G401.6 (cell line): Measurements from ENCODE around the gene LAMB1.

Experiments
- FAIRE-seq: peaks from 2 replicates; lab custom pipeline; 2012; peaks lifted over from hg19 to GRCh38; lab: Jason Lieb, UNC

LAMB1 gene

DNA sequence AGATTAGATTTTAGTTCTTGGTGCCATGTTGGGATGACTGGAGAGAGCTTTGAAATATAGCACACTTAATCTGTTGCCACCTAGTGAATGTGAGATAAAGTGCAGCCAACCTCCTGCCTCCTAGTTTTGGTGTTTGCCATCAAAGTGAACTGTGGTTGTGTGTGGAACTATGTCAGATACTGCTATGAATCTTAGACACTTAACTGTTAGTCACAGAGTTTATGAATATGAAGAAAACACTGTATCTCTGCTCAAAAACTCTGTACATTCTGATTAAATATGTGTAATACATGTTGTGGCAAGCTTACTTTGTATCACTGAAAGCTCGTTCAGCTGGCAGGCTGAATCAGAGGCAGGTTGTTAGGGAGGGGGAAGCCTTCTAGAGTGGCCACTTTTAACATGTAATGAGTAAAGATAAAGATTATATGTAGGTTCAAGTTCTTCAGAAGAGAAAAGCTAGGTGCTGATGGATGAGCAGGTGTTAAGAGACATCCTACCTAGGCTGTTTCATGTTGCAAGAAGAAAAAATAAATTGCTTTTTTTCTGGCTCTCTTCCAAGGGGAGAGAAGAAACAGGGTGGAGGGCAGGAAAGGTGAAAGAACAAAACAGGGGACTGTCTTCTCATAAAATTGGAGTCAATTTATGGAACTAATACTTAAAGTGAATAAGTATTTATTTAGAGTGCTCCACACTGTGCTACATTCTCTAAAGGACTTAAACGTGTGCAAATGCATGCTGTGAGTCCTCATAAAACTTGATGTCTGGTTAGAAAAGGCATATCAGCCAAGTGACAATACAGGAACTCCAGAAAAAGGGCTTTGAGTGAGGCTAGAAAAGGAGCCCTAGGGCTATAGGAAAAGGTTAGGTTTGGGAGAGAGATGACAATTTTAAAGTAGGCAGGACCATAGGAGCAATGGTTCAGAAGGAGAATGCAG is 14.1 kb upstream of the LAMB1 start:
- no peak for FAIRE-seq

- FAIRE-seq, result no peak
These were observed 12.8 kb upstream of the LAMB1 start for GRCh38 chr7:108015740-108016139.

- no peak for FAIRE-seq
These were observed 12.1 kb upstream of the LAMB1 start for GRCh38 chr7:108014747-108015682.

GRCh38 chr7:108014215-108014614 is 11.3 kb upstream of the LAMB1 start:
- no peak for FAIRE-seq

GRCh38 chr7:108012499-108013430 is 9.8 kb upstream of the LAMB1 start:
- no peak for FAIRE-seq

- no peak for FAIRE-seq
These were observed 7.4 kb upstream of the LAMB1 start for GRCh38 chr7:108010377-108010776.

GRCh38 chr7:108009873-108010272 is 6.9 kb upstream of the LAMB1 start:
- FAIRE-seq, result no peak

GRCh38 chr7:108008827-108009226 is 5.9 kb upstream of the LAMB1 start:
- no peak for FAIRE-seq

- no peak for FAIRE-seq
These were observed 5.3 kb upstream of the LAMB1 start for GRCh38 chr7:108008240-108008639.

DNA sequence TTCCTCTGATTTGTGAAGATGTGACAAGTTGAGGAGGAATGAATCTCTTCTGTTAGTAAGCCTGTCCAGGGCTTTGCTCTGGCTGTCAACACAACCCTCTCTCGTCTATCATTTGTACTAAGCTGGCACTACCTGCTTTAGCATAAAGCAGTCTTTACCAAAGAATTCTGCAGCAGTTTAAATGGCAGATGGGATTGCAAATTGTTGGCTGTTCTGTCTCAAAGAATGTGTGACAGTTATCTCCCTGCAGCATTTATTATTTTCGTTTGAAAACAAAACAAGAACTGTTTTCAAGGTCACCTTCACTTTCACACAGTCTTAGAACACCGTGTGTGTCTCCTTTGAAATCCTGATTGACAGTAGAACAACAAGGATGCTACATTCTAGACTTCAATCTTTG is 4.8 kb upstream of the LAMB1 start:
- FAIRE-seq, result no peak

GRCh38 chr7:108007261-108007660 is 4.3 kb upstream of the LAMB1 start:
- no peak for FAIRE-seq

GRCh38 chr7:108004220-108005142 is 1.5 kb upstream of the LAMB1 start:
- FAIRE-seq, result no peak

DNA sequence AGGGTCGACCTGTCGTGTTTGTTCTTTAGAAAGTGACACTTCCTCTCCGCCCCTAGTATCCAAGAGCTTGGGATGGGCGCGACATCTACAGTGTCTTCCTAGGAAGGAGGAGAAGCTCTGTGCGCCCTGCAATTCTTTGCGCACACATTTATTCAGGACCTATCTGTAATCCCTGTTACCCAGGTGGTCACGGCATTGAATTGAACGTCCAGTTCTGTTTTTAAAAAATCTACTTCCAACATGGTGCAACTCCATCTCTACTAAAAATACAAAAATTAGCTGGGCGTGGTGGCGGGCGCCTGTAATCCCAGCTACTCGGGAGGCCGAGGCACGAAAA is 606 bp upstream of the LAMB1 start:
- no peak for FAIRE-seq

- no peak for FAIRE-seq
These were observed 916 bp downstream of the LAMB1 start for GRCh38 chr7:108001764-108002725.

- no peak for FAIRE-seq
These were observed 1.8 kb downstream of the LAMB1 start for GRCh38 chr7:108000875-108001763.

DNA sequence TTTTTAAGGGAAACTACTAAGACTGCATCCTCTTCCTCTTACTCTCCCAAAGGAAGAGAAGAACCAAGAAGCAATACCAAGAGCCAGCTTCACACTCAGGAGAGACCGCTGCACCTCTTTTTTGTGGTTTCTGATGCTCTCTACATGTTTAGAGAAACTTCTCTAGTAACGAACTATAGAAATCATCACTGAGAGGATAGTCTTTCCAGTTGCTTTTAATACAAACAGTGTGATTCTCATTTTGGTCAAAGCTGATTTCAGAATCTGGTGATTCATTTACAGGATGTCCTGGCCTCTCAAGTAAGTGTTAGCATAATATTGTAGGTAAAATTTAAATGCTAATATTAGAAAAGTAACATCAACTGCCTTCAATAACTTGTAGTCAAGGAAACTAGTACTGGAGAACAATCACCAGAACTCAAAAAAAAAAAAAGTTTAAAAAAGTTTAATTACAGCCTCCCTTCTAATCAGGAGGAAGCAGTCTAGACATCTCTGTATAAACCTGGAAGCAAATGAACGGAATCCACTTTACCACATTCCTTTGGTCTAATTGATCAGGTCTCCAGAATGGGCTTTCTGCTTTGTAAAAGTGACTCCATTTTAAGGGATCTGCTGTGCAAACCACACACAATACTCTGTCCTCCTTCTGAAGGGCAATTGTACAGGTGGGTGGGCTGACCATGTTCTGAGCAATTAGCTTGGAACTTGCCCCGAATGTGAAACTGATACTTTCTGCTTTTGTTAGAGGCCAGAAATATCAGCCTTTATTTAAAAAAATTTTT is 3.0 kb downstream of the LAMB1 start:
- FAIRE-seq, result no peak

DNA sequence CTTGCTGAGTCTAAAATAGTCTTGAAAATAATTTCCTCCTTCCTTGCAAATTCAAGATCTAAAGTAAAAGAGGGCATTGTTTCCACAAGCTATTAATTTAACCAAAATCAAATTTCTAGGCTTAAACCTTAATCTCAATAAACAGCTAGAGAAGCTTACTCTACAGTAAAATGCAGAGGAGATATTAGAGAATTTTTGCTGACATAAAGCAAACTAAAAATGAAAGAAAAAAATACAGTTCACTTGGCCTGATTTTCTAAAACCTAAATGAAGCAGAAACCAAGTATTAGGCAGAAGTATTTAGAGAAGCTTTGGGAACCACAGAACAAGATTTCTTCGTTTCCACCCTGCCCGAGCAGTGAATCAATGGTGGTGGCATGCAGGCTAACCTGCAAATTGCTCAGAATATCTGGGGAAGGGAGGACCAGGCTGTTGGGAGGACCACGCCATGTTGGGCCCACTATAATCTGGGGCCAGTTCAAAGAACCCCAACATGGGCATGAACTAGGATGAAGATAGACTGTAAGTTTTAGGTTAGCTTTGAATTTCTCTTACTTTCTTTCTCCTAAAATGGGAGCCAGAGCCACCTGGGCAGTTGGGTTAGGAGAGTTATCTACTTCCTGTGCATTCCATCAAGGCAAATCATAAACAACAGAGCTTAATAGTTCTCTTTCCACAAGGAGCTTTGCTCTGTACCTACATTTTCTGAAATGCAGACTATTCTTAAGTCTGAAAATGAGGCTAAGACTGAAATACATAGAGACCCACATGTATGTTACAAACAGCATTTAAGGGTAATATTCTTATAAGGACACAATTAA is 4.1 kb downstream of the LAMB1 start:
- no peak for FAIRE-seq
